GM19468 (cell line): ENCODE data around the gene CYB5R3.

Source experiments
- ATAC-seq: cut with Tn5 transposase; IDR thresholded peaks from one replicate; pipeline ENCODE4 v1.9.1; 2021; ENCODE audit warnings: mild to moderate bottlenecking, moderate library complexity, moderate number of reproducible peaks; ENCODE audit not compliant: unreplicated experiment; ENCODE audit errors: extremely low read depth

CYB5R3 gene

GRCh38 chr22:42649246-42650099 lies at the start of gene CYB5R3:
Gene CYB5R3 (minus strand): TSS chr22:42649392. CDS start chr22:42649315, 77 bp downstream.
- ATAC-seq = no peak

DNA sequence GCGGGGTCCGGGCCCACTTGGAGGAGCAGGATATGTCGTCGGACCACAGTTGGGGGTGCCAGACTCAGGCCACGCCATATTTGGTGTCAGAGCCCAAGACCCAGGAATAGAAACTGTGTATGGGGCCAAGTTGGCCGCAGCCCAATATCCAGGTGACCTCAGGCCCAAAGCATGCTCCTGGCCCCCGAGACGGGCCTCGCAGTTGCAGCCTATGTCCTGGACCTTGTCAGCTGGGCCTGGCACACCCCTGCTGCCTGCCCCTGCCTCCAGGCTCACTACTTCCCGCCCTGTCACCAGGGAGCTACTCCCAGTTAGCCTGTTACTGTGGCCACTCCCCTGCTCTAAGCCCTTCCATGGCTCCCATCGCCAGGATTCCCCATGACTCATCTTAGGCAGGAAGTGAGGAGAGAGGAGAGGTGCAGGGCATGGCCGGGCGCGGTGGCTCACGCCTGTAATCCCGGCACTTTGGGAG lies 48.4 kb upstream of the CYB5R3 start:
- no peak for ATAC-seq

- no peak for ATAC-seq
These were observed 47.3 kb upstream of the CYB5R3 start for GRCh38 chr22:42696331-42696967.

GRCh38 chr22:42695294-42695693 lies 46.1 kb upstream of the CYB5R3 start:
- no peak for ATAC-seq

DNA sequence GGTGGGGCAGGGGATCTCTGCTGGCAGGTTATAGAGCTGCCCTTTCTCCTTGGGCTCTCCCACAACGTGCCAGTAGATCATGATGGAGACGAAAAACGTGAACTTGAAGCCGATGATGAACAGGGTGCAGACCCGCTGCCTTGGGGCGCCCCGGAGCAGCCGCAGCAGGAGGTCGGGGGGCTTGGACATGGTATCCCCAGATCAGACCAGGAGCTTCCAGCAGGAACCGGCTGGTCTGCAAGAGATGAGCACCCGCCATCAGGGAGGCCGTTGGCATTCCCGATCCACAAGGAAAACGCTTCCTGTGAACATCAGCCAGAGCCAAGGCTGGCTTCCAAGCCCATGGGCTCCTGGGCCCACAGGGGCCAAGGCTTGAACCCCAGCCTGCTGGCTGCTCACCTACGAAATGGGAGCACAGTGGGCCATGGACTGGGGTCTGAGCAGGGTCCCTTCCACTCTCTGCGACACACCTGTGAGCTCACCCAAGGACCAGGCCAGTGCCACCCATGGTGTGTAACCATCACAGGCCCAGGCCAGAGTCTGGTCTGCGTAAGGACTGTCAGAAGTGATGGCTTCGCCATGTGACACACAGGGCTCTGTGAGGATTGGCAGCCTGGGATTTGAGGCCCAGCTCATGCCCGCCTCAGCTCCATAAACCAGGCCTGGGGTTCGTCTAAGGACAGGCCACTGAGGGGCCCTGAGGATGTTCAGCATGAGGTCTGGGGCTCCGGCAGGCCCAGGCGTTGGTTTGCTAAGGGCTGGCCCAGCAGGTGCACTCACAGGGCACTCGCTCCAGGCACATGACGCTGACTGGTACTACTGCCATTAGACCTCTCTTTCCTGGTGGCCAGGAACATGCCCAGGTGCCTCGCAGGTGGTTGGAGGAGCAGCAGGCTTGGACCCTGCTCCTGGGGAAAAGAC lies 44.8 kb upstream of the CYB5R3 start:
- ATAC-seq = no peak

DNA sequence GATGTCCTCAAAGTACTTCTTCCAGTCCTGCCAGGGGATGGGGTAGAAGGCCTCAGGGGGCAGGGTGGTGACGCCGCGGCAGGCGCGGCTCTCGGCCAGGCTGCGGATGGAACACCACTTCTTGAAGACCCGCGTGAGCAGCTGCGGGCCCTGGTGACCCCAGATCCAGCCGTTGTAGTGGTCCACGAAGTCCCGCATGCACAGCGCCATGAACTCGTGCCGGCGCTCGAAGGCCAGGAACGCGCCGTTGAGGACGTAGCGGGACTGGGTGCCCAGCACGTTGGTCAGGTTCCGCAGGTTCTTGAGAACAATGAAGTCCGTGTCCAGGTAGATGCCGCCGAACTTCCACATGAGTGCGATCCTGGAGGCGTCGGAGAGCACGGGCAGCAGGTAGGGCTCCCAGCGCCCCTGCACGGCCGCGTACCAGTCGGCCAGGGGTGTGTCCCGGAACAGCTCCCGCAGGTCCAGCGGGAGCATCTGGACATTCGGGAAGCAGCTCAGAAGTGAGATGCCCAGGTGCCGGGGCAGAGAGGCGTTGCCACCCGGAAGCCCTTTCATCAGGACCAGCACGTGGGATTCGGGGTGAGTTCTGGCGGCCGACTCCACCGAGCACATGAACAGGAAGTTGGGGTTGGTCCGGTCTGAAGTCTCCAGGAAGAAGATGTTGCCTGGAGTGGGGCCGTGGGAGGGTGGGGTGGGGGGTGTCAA lies 44.0 kb upstream of the CYB5R3 start:
- ATAC-seq = no peak

- ATAC-seq = no peak
These were observed 43.3 kb upstream of the CYB5R3 start for GRCh38 chr22:42692239-42693054.

DNA sequence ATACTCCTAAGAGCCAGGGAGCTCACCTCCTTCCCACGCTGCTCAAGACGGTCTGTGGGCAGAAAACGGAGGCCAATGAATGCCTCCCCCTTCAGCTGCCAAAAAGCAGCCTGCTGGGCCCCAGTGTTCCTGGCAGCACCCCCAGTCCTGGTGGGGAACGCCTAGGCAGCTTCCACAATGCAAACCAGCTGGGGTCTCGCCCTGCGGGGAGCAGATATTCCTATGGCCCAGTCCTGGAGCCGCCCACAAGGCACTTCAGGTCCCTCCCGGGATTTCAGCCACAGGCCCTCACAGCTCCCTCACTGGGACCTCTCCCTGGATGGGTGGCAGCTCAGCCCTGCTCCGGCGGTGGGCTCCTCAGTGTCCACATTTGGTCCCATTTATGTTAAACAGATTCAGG lies 42.2 kb upstream of the CYB5R3 start:
- no peak for ATAC-seq

GRCh38 chr22:42688241-42689211 lies 39.3 kb upstream of the CYB5R3 start:
- no peak for ATAC-seq

DNA sequence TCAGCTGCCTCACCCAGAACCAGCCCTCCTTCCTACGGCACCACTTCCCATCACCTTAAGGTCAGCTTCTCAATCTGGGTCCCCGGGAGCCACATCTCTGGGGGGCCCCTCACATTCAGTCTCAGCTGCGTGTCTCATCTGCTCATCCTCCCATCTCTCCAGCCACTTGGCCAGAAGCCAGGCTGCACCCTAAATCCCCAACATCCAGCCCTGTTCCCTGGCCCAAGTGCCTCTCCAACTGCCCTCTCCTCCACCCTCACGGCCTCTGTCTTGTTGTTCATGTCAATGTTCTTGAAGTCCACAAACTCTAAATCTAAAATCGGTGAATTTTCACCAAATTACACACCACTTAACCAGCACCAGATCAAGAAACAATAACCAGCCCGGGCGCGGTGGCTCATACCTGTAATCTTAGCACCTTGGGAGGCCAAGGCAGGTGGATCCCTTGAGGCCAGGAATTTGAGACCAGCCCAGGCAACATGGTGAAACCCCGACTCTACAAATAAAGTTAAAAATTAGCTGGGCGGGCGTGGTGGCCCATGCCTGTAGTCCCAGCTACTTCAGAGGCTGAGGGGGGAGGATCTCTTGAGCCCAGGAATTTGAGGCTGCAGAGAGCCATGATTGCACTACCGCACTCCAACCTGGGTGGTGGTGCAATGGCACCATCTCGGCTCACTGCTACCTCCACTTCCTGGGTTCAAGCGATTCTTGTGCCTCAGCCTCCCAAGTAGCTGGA lies 37.7 kb upstream of the CYB5R3 start:
- no peak for ATAC-seq

GRCh38 chr22:42685941-42686653 lies 36.9 kb upstream of the CYB5R3 start:
- no peak for ATAC-seq

- ATAC-seq = no peak
These were observed 35.4 kb upstream of the CYB5R3 start for GRCh38 chr22:42684462-42685195.

DNA sequence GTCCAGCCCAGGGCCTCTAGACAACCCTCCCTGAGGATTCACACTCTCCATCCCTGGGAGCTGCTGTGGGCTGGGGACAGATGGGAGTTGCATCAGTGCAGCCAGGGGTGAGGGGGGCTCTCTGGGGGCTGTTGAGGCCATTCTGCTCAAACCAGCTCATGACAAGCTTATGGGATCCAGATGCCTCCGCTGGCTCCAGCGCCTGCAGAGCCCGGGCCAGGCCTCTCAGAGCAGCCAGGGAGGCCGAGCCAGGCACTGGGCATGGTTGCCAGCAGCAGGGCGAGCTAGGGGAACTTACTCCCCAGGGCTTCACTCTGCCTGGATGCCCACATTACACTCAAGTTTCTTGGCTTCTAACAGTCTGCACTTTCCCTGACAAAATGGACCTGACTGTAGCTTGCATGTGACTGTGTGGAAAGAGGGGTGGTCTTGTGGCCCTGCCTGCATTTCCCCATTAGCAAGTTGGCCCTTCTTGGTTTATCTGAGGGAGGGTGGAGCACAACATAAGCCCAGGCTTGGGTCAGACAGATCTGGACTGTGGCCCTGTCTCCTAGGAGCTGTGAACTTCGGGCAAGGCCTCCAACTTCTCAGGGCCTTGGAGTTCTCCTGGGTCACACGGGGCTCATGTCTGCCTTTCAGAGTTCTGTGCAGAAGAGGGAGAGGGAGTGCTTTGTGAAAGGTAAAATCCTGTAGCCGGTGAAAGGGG lies 34.5 kb upstream of the CYB5R3 start:
- no peak for ATAC-seq

- ATAC-seq = no peak
These were observed 33.1 kb upstream of the CYB5R3 start for GRCh38 chr22:42682113-42682851.

GRCh38 chr22:42680648-42681047 lies 31.5 kb upstream of the CYB5R3 start:
- ATAC-seq = no peak
